ENCODE results near the gene TMC1. TPM values are rescaled to one million over a fixed set of nuclear protein-coding genes. Genes with fewer than 3 reads are reported as not detected.

TMC1 gene
- total RNA-seq, 1 donor from 2014 or later = not detected

DNA sequence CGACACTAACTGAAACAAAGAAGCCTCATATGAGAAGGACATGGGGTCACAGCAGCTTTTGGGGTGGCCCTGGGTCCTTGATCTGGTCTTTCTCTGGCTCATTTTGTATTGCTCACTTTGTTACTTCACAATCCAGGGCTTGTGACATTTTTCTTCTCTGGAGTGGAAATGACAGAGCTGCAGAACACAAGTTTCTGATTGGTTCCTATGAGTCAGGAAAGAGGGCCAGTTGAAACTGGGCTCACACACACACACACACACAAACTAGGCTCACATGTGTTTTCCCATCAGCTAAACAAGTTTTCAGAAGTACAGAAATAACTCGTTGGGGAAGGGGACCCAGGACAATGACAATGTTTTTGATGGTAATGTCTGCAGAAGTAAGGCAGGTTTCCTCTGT, 54.3 kb downstream of the TMC1 start:
- no peaks in the 10 kb centered on the region for H3K27me3 Mint-ChIP-seq (ENCODE audit: unreplicated experiment)
- no peaks in the 10 kb centered on the region for H3K9me3 Mint-ChIP-seq (ENCODE audit: unreplicated experiment)
- no peak overlapping the region for H3K27ac Mint-ChIP-seq (ENCODE audit: unreplicated experiment)
- TF ChIP-seq, protein P1, sequence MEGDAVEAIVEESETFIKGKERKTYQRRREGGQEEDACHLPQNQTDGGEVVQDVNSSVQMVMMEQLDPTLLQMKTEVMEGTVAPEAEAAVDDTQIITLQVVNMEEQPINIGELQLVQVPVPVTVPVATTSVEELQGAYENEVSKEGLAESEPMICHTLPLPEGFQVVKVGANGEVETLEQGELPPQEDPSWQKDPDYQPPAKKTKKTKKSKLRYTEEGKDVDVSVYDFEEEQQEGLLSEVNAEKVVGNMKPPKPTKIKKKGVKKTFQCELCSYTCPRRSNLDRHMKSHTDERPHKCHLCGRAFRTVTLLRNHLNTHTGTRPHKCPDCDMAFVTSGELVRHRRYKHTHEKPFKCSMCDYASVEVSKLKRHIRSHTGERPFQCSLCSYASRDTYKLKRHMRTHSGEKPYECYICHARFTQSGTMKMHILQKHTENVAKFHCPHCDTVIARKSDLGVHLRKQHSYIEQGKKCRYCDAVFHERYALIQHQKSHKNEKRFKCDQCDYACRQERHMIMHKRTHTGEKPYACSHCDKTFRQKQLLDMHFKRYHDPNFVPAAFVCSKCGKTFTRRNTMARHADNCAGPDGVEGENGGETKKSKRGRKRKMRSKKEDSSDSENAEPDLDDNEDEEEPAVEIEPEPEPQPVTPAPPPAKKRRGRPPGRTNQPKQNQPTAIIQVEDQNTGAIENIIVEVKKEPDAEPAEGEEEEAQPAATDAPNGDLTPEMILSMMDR (IDR thresholded peaks at IDR 0.05) = no peak
- no peak for DNase-seq (ENCODE audit: extremely low spot score, unreplicated experiment)
- peaks cover 40% of the 10 kb centered on the region for H3K4me1 Mint-ChIP-seq (ENCODE audit: unreplicated experiment)
- no peaks in the 10 kb centered on the region for H3K36me3 Mint-ChIP-seq (ENCODE audit: unreplicated experiment)
- no peak overlapping the region for H3K4me3 Mint-ChIP-seq (ENCODE audit: unreplicated experiment)

DNA sequence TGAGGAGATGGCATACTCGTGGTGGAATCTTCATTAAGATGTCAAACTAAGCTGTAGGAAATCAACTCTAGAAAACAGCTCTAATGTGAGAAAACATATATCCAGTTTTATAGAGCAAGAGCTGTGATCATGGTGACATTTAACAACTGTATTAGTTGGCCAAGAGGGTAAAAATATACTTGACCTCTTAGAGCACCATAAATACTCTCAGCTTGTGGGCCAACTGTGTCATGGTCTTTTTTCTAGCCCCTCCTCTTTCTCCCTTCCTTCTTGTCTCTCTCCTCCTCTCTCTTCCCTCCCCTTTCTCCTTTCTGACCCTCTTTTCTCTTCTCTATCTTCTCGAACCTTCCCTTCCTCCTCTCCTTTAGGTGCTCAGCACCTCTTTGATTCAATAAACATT, 54.7 kb downstream of the TMC1 start:
- DNase-seq (ENCODE audit: extremely low spot score, unreplicated experiment) = no peak
- no peaks in the 10 kb centered on the region for H3K9me3 Mint-ChIP-seq (ENCODE audit: unreplicated experiment)
- no peaks in the 10 kb centered on the region for H3K36me3 Mint-ChIP-seq (ENCODE audit: unreplicated experiment)
- no peaks in the 10 kb centered on the region for H3K27me3 Mint-ChIP-seq (ENCODE audit: unreplicated experiment)
- TF ChIP-seq, protein P1 (IDR thresholded peaks at IDR 0.05) = no peak
- H3K27ac Mint-ChIP-seq (ENCODE audit: unreplicated experiment) = peak overlapping the region; percentile 40
- peaks cover 44% of the 10 kb centered on the region for H3K4me1 Mint-ChIP-seq (ENCODE audit: unreplicated experiment)
- no peak overlapping the region for H3K4me3 Mint-ChIP-seq (ENCODE audit: unreplicated experiment)

DNA sequence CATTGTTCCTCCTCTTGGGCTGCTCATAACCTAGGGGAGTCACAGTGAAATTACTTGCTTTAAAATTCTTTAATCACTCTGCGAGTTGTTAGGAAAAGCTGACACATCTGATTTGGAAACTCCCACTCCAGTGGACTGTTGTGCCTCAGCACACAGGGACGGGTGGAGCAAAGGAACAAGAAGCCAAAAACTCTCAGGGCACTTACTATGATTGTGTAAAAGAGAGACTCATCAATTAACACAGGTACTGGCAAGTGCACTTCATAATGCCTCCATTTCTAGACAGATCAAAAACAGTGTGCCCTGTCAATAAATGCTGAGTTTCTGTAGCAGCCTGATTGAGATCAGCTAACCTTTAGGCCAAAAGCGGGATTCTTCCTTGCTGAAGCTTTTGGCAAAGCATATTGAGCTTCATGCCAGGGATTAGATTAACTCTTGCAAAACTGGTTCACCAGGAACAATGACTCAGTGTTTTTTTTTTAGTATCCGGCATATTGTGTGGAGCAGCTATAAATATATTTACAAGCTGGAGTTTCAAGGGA, 55.9 kb downstream of the TMC1 start:
- H3K27me3 Mint-ChIP-seq (ENCODE audit: unreplicated experiment) = no peaks in the 10 kb centered on the region

DNA sequence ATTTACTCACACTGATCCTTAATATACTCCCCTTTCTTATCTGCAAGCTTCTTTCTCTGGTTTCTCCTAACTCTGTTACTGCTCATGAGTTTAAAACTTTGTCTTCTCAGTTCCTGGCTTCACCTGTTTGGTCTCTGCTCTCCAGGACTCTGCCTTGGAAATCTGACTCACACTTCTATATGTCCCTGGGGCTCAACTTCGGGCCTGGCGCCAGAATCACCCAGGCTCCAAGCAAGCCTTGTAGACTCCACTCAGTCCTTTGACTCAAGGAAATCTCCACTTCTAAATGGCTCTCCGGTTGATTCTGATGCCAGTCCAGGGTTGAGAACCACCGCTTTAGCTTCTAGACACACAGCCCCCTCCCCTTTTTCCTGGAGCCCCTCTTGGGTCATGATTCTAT, 57.8 kb downstream of the TMC1 start:
- H3K36me3 Mint-ChIP-seq (ENCODE audit: unreplicated experiment) = no peaks in the 10 kb centered on the region
- H3K4me3 Mint-ChIP-seq (ENCODE audit: unreplicated experiment) = no peak overlapping the region
- H3K4me1 Mint-ChIP-seq (ENCODE audit: unreplicated experiment) = peaks cover 75% of the 10 kb centered on the region

More for the DNA sequence above, 55.9 kb downstream of the TMC1 start:
- H3K4me1 Mint-ChIP-seq (ENCODE audit: unreplicated experiment) = peaks cover 56% of the 10 kb centered on the region
- no peak overlapping the region for H3K4me3 Mint-ChIP-seq (ENCODE audit: unreplicated experiment)
- DNase-seq (ENCODE audit: extremely low spot score, unreplicated experiment) = no peak
- H3K27ac Mint-ChIP-seq (ENCODE audit: unreplicated experiment) = peak overlapping the region; percentile 49
- no peaks in the 10 kb centered on the region for H3K9me3 Mint-ChIP-seq (ENCODE audit: unreplicated experiment)
- TF ChIP-seq, protein P1 (IDR thresholded peaks at IDR 0.05) = no peak
- no peaks in the 10 kb centered on the region for H3K36me3 Mint-ChIP-seq (ENCODE audit: unreplicated experiment)

DNA sequence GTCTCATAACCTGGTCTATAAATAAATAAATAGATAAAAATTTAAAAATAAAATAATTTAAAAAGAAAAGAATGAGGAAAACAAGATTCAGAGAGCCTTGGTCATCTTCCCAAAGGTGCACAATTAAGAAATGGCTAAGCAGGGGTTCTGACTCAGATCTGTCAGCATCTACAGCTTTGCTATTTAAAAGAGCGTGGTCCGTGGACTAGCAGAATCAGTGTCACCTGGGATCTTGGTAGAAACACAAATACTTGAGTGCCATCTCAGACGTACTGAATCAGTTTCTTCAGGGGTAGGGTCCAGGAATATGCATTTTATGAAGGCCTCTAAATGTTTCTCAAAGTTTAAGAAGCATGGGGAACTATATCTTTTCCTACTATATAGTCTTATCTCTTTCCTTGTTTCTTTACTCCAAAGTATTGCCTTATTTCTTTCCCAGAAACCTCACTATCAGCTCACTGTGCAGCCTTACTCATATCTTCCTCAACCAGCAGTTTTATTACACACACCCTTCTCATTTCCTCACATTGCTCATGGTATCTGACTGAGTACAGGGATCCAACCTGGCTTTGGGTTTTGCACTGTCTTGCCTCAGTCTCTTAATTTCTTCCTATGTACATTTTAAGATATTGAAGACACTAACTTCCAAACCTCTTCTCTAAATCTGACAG, 58.6 kb downstream of the TMC1 start:
- no peaks in the 10 kb centered on the region for H3K36me3 Mint-ChIP-seq (ENCODE audit: unreplicated experiment)
- TF ChIP-seq, protein P1 (IDR thresholded peaks at IDR 0.05) = no peak
- no peaks in the 10 kb centered on the region for H3K27me3 Mint-ChIP-seq (ENCODE audit: unreplicated experiment)
- DNase-seq (ENCODE audit: extremely low spot score, unreplicated experiment) = no peak
- no peaks in the 10 kb centered on the region for H3K9me3 Mint-ChIP-seq (ENCODE audit: unreplicated experiment)
- peak overlapping the region; percentile 32 for H3K27ac Mint-ChIP-seq (ENCODE audit: unreplicated experiment)
- no peak overlapping the region for H3K4me3 Mint-ChIP-seq (ENCODE audit: unreplicated experiment)
- H3K4me1 Mint-ChIP-seq (ENCODE audit: unreplicated experiment) = peaks cover 77% of the 10 kb centered on the region

More for the DNA sequence above, 57.8 kb downstream of the TMC1 start:
- H3K9me3 Mint-ChIP-seq (ENCODE audit: unreplicated experiment) = no peaks in the 10 kb centered on the region
- DNase-seq (ENCODE audit: extremely low spot score, unreplicated experiment) = no peak
- H3K27me3 Mint-ChIP-seq (ENCODE audit: unreplicated experiment) = no peaks in the 10 kb centered on the region
- H3K27ac Mint-ChIP-seq (ENCODE audit: unreplicated experiment) = peak overlapping the region; percentile 38
- TF ChIP-seq, protein P1 (IDR thresholded peaks at IDR 0.05) = no peak
